ENCODE results near the gene SKAP1. TPM values are rescaled to one million over a fixed set of nuclear protein-coding genes. Genes with fewer than 3 reads are reported as not detected.
"Not testable (repeated sequence)": the region's sequence is repeated elsewhere in the genome, so short reads cannot be mapped to it uniquely, and the experiment has no call there.

SKAP1 gene
- total and polyA plus RNA-seq, 2 donors (not counting 1 experiment from before 2014, with no cell fraction given) = not detected

DNA sequence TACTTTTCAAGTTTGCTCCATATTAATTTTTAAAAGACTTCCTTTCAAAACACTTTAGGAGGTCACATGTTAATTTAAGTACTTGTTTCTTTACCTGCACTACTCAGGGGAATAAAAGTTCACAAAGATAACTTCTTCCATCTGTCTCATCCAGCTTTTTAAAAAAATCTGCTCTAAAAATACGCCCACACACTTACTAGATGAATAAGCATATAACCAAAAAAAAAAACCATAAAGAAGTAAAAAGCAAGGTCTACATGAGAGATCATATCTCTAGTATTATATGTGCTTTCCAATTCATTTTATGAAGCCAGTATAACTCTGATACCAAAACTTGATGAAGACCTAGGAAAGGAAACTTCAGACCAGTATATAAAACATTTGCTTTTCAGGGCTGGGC, 17.2 kb downstream of the SKAP1 start:
- Histone ChIP-seq H3K9me3 (ENCODE audit: control insufficient read depth, insufficient read depth, low read depth, low read length) (no peaks in the 10 kb centered on the region), H3K36me3 (ENCODE audit: control insufficient read depth, insufficient read depth, low read length) (no peaks in the 10 kb centered on the region), H3K4me3 (replicated peaks in 1 of 4; ENCODE audit: control extremely low read depth in 1 of 4, insufficient read depth in 1 of 4, low read depth in 3 of 4, low read length in 4 of 4) (no peak overlapping the region), H3K4me2 (ENCODE audit: extremely low read depth, insufficient read depth, low read length) (no peak overlapping the region), H4K20me1 (ENCODE audit: control insufficient read depth, extremely low read depth, insufficient read depth, low read length) (no peaks in the 10 kb centered on the region), H3K9ac (ENCODE audit: insufficient read depth, low read length) (no peak overlapping the region), H3K27ac (ENCODE audit: insufficient read depth, low read length) (no peak overlapping the region), H2AFZ (ENCODE audit: low read length) (no peak overlapping the region), H3K27me3 (ENCODE audit: control insufficient read depth, insufficient read depth, low read length) (peaks cover 6% of the 10 kb centered on the region), H3K79me2 (ENCODE audit: control insufficient read depth, insufficient read depth, low read length) (no peaks in the 10 kb centered on the region), H3K4me1 (ENCODE audit: control insufficient read depth, extremely low read depth, insufficient read depth, low read length) (no peaks in the 10 kb centered on the region)
- no peak for DNase-seq (ENCODE audit: low read depth in 2 of 2)
- TF ChIP-seq EZH2 (IDR thresholded peaks at IDR 0.05; ENCODE audit: low read length, missing control alignments) = no peak
- TF ChIP-seq, protein P1, sequence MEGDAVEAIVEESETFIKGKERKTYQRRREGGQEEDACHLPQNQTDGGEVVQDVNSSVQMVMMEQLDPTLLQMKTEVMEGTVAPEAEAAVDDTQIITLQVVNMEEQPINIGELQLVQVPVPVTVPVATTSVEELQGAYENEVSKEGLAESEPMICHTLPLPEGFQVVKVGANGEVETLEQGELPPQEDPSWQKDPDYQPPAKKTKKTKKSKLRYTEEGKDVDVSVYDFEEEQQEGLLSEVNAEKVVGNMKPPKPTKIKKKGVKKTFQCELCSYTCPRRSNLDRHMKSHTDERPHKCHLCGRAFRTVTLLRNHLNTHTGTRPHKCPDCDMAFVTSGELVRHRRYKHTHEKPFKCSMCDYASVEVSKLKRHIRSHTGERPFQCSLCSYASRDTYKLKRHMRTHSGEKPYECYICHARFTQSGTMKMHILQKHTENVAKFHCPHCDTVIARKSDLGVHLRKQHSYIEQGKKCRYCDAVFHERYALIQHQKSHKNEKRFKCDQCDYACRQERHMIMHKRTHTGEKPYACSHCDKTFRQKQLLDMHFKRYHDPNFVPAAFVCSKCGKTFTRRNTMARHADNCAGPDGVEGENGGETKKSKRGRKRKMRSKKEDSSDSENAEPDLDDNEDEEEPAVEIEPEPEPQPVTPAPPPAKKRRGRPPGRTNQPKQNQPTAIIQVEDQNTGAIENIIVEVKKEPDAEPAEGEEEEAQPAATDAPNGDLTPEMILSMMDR (conservative IDR thresholded peaks at IDR 0.05 in 1 of 2, IDR thresholded peaks at IDR 0.05 in 1 of 2; ENCODE audit: low read depth in 1 of 2, low read length in 2 of 2) = no peak

DNA sequence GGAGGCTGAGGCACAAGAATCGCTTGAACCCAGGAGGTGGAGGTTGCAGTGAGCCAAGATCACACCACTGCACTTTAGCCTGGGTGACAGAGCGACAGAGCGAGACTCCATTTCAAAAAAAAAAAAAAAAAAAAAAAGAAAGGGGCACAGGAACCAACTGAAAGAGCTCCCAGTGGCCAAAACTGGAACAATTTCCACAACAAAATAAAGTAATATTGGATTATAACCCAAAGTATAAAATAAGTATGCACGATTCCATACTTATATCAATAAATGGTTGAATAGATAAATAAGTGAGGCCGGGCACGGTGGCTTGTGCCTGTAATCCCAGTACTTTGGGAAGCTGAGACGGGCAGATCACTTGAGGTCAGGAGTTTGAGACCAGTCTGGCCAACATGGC, 19.2 kb downstream of the SKAP1 start:
- not testable (repeated sequence) for H3K4me3 ChIP-seq (replicated peaks in 1 of 4; ENCODE audit: control extremely low read depth in 1 of 4, insufficient read depth in 1 of 4, low read depth in 3 of 4, low read length in 4 of 4); H3K4me1 ChIP-seq (ENCODE audit: control insufficient read depth, extremely low read depth, insufficient read depth, low read length); H3K36me3 ChIP-seq (ENCODE audit: control insufficient read depth, insufficient read depth, low read length); DNase-seq (ENCODE audit: low read depth in 2 of 2); H3K27me3 ChIP-seq (ENCODE audit: control insufficient read depth, insufficient read depth, low read length); H3K9ac ChIP-seq (ENCODE audit: insufficient read depth, low read length); H3K4me2 ChIP-seq (ENCODE audit: extremely low read depth, insufficient read depth, low read length); H3K9me3 ChIP-seq (ENCODE audit: control insufficient read depth, insufficient read depth, low read depth, low read length); H2AFZ ChIP-seq (ENCODE audit: low read length); H4K20me1 ChIP-seq (ENCODE audit: control insufficient read depth, extremely low read depth, insufficient read depth, low read length); H3K79me2 ChIP-seq (ENCODE audit: control insufficient read depth, insufficient read depth, low read length); H3K27ac ChIP-seq (ENCODE audit: insufficient read depth, low read length)

DNA sequence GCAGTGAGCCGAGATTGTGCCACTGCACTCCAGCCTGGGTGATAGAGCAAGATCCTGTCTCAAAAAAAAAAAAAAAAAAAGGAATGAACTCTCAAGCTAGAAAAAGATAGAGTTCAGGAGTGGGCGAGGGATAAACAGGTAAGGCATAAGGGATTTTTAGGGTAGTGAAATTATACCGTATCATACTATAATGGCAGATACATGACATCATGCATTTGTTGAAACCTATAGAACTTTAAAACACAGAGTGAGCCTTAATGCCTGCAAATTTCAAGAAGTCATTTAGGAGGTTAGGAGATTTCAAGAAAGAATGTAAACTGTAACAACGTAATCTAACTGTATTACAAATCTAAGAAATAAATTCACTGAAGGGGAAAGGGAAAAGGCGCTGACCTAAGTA, 20.4 kb downstream of the SKAP1 start:
- no peak overlapping the region for H2AFZ ChIP-seq (ENCODE audit: low read length)
- DNase-seq (ENCODE audit: low read depth in 2 of 2) = no peak
- no peak overlapping the region for H3K9ac ChIP-seq (ENCODE audit: insufficient read depth, low read length)
- H3K9me3 ChIP-seq (ENCODE audit: control insufficient read depth, insufficient read depth, low read depth, low read length) = no peaks in the 10 kb centered on the region
- H3K36me3 ChIP-seq (ENCODE audit: control insufficient read depth, insufficient read depth, low read length) = no peaks in the 10 kb centered on the region
- no peaks in the 10 kb centered on the region for H4K20me1 ChIP-seq (ENCODE audit: control insufficient read depth, extremely low read depth, insufficient read depth, low read length)
- H3K27ac ChIP-seq (ENCODE audit: insufficient read depth, low read length) = no peak overlapping the region
- no peaks in the 10 kb centered on the region for H3K27me3 ChIP-seq (ENCODE audit: control insufficient read depth, insufficient read depth, low read length)
- no peak overlapping the region for H3K4me3 ChIP-seq (replicated peaks in 1 of 4; ENCODE audit: control extremely low read depth in 1 of 4, insufficient read depth in 1 of 4, low read depth in 3 of 4, low read length in 4 of 4)
- H3K79me2 ChIP-seq (ENCODE audit: control insufficient read depth, insufficient read depth, low read length) = no peaks in the 10 kb centered on the region
- no peak for TF ChIP-seq EZH2 (IDR thresholded peaks at IDR 0.05; ENCODE audit: low read length, missing control alignments)
- TF ChIP-seq, protein P1 (conservative IDR thresholded peaks at IDR 0.05 in 1 of 2, IDR thresholded peaks at IDR 0.05 in 1 of 2; ENCODE audit: low read depth in 1 of 2, low read length in 2 of 2) = no peak
- H3K4me1 ChIP-seq (ENCODE audit: control insufficient read depth, extremely low read depth, insufficient read depth, low read length) = no peaks in the 10 kb centered on the region
- no peak overlapping the region for H3K4me2 ChIP-seq (ENCODE audit: extremely low read depth, insufficient read depth, low read length)
